ENCODE results near the gene VPS8. TPM values are rescaled to one million over a fixed set of nuclear protein-coding genes. Genes with fewer than 3 reads are reported as not detected.

Gene VPS8
- total RNA-seq, 1 experiment from 2014 or later, result 37.6 TPM

- ATAC-seq (no peak), DNase-seq (ENCODE audit: low read depth, low spot score) (no peak)
- POLR2A ChIA-PET, result no interaction called here
- Histone ChIP-seq H3K4me2 (ENCODE audit: low read length) (no peak overlapping the region), H3K4me3 (replicated peaks in 1 of 2; ENCODE audit: low read depth in 1 of 2, low read length in 2 of 2) (no peak overlapping the region), H3K36me3 (ENCODE audit: control insufficient read depth in 1 of 2, insufficient read depth in 2 of 2, low read length in 2 of 2) (peaks cover 0 to 2% of the 10 kb centered on the region in 2 experiments; a peak in 2 of 4 replicates), H3K9ac (ENCODE audit: low read length) (no peak overlapping the region), H4K20me1 (ENCODE audit: insufficient read depth) (no peaks in the 10 kb centered on the region), H3K27ac (ENCODE audit: low read depth, low read length) (no peak overlapping the region), H3K9me2 (ENCODE audit: insufficient read depth) (no peaks in the 10 kb centered on the region), H3K9me3 (ENCODE audit: control insufficient read depth in 1 of 2, insufficient read depth in 1 of 2, low read depth in 1 of 2, low read length in 2 of 2) (no peaks in the 10 kb centered on the region), H2AFZ (ENCODE audit: low read depth, low read length, poor library complexity, severe bottlenecking) (no peak overlapping the region), H3K27me3 (ENCODE audit: insufficient read depth, low read length) (no peaks in the 10 kb centered on the region), H3K79me2 (ENCODE audit: insufficient read depth, low read length) (no peaks in the 10 kb centered on the region), H3K4me1 (ENCODE audit: control insufficient read depth in 1 of 2, insufficient read depth in 2 of 2, low read length in 2 of 2) (no peaks in the 10 kb centered on the region)
- no TSS peak for BruUV-seq (replicated peaks)
- intact Hi-C loops (cut with micrococcal nuclease), result no loop called here
- RAD21 ChIA-PET (ENCODE audit: low non-redundant PET in 1 of 2, low total read pairs in 2 of 2, uncharacterized antibody in 2 of 2, unreplicated experiment in 2 of 2), result no interaction called here
- CTCF ChIA-PET, result no interaction called here
- TF ChIP-seq EZH2phosphoT487 (IDR thresholded peaks at IDR 0.05; ENCODE audit: borderline replicate concordance), result no peak
- no peak for TF ChIP-seq POLR2AphosphoS5 (IDR thresholded peaks at IDR 0.05; ENCODE audit: low read depth, low read length)
- TF ChIP-seq RAD21 (IDR thresholded peaks at IDR 0.05; ENCODE audit: low read depth), result no peak
- no peak for TF ChIP-seq YY1 (IDR thresholded peaks at IDR 0.05; ENCODE audit: extremely low read depth, insufficient replicate concordance, low read depth, low read length)
- TF ChIP-seq FOSL1 (IDR thresholded peaks at IDR 0.05; ENCODE audit: low read depth), result no peak
- TF ChIP-seq MAX (IDR thresholded peaks at IDR 0.05), result no peak
- TF ChIP-seq CEBPB (IDR thresholded peaks at IDR 0.05; ENCODE audit: low read depth), result no peak
- TF ChIP-seq JUND (IDR thresholded peaks at IDR 0.05), result no peak
- TF ChIP-seq CTCF (IDR thresholded peaks at IDR 0.05 in 2 of 3, conservative IDR thresholded peaks at IDR 0.05 in 1 of 3; ENCODE audit: borderline replicate concordance in 1 of 3, insufficient read depth in 1 of 3, low read depth in 2 of 3, low read length in 2 of 3), result no peak
- no peak for TF ChIP-seq EGR1 (IDR thresholded peaks at IDR 0.05; ENCODE audit: low read depth)
- no peak for TF ChIP-seq ZBTB33 (IDR thresholded peaks at IDR 0.05; ENCODE audit: extremely low read depth, insufficient replicate concordance, low read length)
- TF ChIP-seq ELF1 (IDR thresholded peaks at IDR 0.05; ENCODE audit: borderline replicate concordance, low read depth), result no peak
- no peak for TF ChIP-seq ZNF274 (IDR thresholded peaks at IDR 0.05; ENCODE audit: low read depth, low read length)
Observed at GRCh38 chr3:184880276-184881019, 68.5 kb downstream of the VPS8 start.

All from HCT116 (cell line).